HS-27A (cell line): ENCODE data around the gene TRIM7.
"Not testable (repeated sequence)": the region's sequence is repeated elsewhere in the genome, so short reads cannot be mapped to it uniquely, and the experiment has no call there.

Source experiments
- DNase-seq: peaks from one replicate; pipeline ENCODE4 v3.0.0-alpha.2; 2012; ENCODE audit warnings: low read depth, missing footprints

The TRIM7 gene

DNA sequence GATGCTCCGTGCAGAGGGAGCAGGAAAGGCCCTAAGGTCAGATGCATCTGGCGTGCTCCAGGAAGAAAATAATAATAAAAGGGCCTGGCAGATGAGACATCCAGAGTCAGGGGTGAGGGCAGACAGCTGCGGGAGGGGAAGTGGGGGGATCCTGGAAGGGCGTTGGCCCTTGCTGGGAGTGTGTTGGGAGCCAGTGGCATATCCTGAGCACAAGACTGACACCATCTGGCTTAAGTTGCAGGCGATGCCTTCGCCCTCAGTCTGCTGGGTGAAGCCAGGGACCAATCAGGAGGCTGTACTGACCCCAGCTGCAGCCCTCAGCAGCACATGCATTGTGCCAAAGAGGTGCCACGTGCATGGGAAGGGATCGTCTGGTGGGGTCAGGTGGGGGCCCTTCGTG is 53.9 kb downstream of the TRIM7 start:
- DNase-seq = no peak

DNA sequence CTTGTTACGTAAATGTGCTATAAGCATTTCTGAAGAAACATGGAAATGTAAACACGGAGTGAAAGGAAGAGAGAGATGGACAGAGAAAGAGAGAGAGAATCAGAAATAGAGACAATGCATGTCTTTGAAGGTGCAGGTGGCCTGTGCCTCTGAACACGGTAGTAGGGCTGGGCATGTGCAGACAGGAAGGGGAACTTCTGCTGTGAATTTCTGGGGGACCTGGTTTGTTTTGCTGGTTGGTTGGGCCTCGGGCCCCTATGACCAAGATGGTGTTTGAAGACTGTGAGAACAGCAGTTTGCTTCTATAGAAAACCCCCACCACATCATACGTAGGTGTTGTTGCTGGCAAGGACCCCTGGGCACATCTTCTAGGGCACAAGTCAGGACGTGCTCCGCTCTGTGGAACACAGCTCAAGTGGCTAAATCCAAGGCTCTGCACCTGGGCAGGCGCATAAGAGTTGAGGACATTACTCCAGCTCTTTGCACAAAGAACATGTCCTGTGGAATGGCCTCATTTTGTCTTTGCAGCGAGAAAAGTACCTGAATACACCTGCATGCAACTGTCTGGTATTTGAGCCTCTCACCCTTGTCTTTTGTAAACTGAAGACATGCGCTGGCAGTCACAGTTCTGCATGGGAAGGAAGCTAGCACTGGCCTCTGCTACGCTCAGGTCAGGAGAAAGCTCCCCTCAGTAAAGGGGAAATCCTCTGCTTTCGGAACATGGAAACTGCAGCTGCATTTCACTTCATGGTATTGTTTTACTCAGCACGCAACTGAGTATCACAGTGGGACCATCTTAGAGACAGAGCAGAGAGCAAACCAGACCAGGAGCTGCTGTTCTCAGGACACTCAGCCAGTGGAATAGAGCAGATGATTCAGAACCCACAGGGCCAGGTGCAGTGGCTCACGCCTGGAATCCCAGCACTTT is 54.9 kb downstream of the TRIM7 start:
- DNase-seq = no peak

DNA sequence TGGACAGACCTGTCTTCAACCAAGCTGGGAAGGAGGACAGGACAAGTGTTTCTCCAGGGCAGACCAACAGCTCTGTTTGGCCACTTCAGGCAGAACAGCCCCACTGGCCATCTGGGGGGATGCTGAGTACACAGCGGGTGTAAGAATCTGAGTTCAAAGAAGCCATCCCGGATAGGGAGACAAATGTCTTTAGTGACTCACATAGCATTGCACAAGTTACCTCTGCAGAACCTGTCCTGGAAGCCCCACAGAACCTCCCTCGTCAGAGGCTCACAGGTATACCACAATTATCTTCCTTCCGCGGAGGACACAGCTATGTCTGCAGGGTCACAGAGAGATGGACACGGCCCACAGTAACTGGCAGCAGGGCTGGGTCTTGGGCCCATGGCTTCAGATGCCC is 55.6 kb downstream of the TRIM7 start:
- DNase-seq = no peak

DNA sequence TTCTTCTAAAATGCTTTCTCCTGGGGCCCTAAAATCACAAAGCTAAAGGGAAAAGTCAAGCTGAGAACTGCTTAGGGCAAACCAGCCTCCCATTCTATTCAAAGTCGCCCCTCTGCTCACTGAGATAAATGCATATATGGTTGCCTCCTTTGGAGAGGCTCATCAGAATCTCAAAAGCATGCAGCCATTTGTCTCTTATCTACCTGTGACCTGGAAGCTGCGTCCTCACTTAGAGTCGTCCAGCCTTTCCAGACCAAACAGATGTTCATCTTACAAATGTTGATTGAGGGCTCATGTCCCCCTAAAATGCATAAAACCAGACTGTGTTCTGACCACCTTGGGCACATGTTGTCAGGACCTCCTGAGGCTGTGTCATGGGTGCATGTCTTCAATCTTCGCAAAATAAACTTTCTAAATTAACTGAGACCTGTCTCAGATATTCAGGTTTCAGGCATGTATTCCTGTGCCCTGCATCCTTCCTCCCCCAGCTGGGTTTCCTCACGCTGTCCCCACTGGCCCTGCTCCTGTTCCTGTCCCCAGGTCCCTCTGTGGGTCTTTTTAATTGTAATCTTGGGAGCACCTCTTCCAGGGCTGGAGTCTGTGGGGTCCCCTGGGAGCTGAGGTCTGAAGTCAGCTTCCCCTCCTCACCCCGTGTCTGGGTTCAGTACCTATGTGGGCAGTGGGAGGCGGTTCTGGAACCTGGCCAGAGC is 57.9 kb downstream of the TRIM7 start, which contains the start of gene OR2V2:
TSS of gene OR2V2 (plus strand) at position 660 of the 710 bp plus-strand sequence. CDS start 7,357 bp downstream, outside the sequence.
- not testable (repeated sequence) for DNase-seq

DNA sequence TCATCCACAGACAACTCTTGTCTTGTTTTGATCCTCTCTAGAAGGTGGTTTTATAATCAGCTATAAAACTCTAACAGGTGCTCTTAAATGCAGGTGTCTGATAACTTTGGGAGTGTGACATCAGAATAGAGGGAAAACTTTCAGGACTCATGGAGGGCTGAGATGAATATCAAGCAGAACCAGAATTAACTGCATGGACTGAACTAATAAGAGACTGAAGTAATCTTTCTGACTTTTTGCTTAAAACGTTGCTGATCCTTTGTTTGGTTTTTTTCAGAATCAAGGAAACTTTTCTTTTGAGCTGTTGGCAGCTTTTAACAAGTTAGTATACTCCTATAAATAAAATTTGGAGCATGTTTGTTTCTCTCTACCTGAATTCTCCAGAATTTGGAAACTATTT is 59.9 kb downstream of the TRIM7 start:
- no peak for DNase-seq
